Measurements from ENCODE around the gene GABRG3.

The GABRG3 gene

DNA sequence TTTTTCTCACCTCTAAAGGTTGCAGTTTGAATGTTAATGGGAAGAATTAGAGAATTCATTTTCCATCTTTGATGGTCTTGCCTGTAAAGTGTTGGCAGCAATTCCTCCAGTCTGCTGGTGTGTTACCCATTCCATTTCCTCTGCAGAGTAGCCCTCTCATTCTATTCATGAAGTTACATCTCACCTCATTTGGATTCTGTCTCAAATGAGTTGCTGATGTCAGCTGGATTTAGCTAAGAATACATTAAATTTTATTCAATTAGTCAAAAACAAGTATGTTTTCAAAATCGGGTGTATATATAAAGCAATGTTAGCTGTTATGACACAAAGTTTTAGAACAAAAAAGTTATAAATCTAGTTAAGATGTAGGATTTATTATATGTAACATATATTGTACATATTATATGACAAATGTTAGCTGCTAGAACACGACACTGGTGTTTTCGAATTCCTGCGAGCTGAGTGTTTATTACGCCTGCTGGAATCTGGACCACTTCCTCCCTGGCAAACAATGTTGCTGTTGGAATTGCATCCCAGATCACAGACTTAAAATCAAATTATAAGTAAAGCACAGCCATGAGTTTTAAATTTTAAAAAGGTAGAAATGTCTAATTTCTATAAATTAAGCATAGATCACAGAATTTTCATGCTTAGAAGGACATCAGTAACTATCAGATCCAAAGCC, 611.9 kb downstream of the GABRG3 start:
- ChIA-PET CTCF (interaction anchor here (0.7 kb wide), 1 partner anchor 677 kb away, joined by 3 read pairs; no protein-coding TSS in a partner anchor), POLR2A (no interaction called here)
- Histone ChIP-seq H3K36me3 (ENCODE audit: control insufficient read depth in 2 of 2, insufficient read depth in 1 of 2, low read length in 2 of 2) (no peaks in the 10 kb centered on the region), H3K27ac (ENCODE audit: extremely low read depth, low read depth, low read length) (no peak overlapping the region), H3K4me1 (ENCODE audit: control insufficient read depth, insufficient read depth, low read length) (no peaks in the 10 kb centered on the region), H3K4me3 (ENCODE audit: low read depth, low read length) (no peak overlapping the region), H3K9me3 (ENCODE audit: control insufficient read depth, insufficient read depth, low read depth, low read length) (no peaks in the 10 kb centered on the region)
- TF ChIP-seq ZNF843 (tag by site-specific recombination; IDR thresholded peaks at IDR 0.05), result no peak
- TF ChIP-seq, protein P1, sequence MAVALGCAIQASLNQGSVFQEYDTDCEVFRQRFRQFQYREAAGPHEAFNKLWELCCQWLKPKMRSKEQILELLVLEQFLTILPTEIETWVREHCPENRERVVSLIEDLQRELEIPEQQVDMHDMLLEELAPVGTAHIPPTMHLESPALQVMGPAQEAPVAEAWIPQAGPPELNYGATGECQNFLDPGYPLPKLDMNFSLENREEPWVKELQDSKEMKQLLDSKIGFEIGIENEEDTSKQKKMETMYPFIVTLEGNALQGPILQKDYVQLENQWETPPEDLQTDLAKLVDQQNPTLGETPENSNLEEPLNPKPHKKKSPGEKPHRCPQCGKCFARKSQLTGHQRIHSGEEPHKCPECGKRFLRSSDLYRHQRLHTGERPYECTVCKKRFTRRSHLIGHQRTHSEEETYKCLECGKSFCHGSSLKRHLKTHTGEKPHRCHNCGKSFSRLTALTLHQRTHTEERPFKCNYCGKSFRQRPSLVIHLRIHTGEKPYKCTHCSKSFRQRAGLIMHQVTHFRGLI (tag by site-specific recombination; IDR thresholded peaks at IDR 0.05), result no peak

DNA sequence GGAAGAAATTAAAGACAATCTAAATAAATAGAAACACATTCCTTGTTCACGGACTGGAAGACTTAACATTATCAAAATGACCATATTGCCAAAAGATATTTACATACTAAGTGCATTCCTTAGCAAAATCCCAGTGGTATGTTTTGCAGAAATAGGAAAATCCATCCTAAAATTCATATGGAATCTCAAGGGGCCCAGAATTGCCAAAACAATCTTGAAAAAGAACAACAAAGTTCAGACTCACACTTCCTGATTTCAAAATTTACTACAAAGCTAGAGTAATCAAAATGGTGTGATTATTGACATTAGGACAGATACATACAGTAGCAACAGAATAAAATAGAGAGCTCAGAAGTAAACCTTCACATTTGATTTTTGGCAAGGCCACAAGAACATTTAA, 612.7 kb downstream of the GABRG3 start:
- H3K4me1 ChIP-seq (ENCODE audit: control insufficient read depth, insufficient read depth, low read length), result no peaks in the 10 kb centered on the region
- TF ChIP-seq ZNF404 (tag by site-specific recombination; IDR thresholded peaks at IDR 0.05) (no peak), KLF9 (tag by site-specific recombination; IDR thresholded peaks at IDR 0.05; ENCODE audit: low read depth) (no peak), HOXC10 (CRISPR knock-in tag; IDR thresholded peaks at IDR 0.05) (no peak)
- TF ChIP-seq, protein P2, sequence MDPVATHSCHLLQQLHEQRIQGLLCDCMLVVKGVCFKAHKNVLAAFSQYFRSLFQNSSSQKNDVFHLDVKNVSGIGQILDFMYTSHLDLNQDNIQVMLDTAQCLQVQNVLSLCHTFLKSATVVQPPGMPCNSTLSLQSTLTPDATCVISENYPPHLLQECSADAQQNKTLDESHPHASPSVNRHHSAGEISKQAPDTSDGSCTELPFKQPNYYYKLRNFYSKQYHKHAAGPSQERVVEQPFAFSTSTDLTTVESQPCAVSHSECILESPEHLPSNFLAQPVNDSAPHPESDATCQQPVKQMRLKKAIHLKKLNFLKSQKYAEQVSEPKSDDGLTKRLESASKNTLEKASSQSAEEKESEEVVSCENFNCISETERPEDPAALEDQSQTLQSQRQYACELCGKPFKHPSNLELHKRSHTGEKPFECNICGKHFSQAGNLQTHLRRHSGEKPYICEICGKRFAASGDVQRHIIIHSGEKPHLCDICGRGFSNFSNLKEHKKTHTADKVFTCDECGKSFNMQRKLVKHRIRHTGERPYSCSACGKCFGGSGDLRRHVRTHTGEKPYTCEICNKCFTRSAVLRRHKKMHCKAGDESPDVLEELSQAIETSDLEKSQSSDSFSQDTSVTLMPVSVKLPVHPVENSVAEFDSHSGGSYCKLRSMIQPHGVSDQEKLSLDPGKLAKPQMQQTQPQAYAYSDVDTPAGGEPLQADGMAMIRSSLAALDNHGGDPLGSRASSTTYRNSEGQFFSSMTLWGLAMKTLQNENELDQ (tag by site-specific recombination; IDR thresholded peaks at IDR 0.05; ENCODE audit: low read depth), result no peak
- no peaks in the 10 kb centered on the region for H3K9me3 ChIP-seq (ENCODE audit: control insufficient read depth, insufficient read depth, low read depth, low read length)
- no peak overlapping the region for H3K27ac ChIP-seq (ENCODE audit: extremely low read depth, low read depth, low read length)
- CTCF ChIA-PET, result interaction anchor here (0.7 kb wide), 1 partner anchor 677 kb away, joined by 3 read pairs; no protein-coding TSS in a partner anchor
- H3K36me3 ChIP-seq (ENCODE audit: control insufficient read depth in 2 of 2, insufficient read depth in 1 of 2, low read length in 2 of 2), result no peaks in the 10 kb centered on the region
- no peak overlapping the region for H3K4me3 ChIP-seq (ENCODE audit: low read depth, low read length)
- POLR2A ChIA-PET, result no interaction called here

DNA sequence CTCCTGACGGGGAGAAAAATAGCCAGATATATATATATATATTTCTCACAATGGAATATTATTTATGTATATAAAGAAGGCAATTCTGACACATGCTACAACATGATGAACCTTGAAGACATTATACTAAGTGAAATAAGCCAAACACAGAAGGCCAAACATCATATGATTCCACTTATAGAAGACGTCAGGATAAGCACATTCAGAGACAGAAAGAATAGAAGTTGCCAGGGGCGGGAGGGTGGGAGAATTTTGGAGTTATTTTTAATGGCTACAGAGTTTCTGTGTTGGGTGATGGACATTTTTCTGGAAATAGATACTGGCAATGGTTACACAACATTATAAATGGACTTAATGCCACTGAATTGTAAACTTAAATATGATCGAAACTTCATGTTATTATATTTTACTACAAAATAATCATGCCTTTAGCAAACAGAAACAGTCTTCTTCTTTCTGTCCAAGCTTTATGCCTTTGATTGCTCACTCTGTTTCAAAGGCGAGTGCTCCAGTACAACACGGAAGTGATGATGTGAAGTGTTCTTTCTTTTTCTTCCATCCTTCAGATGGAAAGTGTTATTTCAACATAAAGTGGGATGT, 614.2 kb downstream of the GABRG3 start:
- Histone ChIP-seq H3K4me3 (ENCODE audit: low read depth, low read length) (no peak overlapping the region), H3K9me3 (ENCODE audit: control insufficient read depth, insufficient read depth, low read depth, low read length) (no peaks in the 10 kb centered on the region), H3K27ac (ENCODE audit: extremely low read depth, low read depth, low read length) (no peak overlapping the region), H3K4me1 (ENCODE audit: control insufficient read depth, insufficient read depth, low read length) (no peaks in the 10 kb centered on the region), H3K36me3 (ENCODE audit: control insufficient read depth in 2 of 2, insufficient read depth in 1 of 2, low read length in 2 of 2) (no peaks in the 10 kb centered on the region)
- ChIA-PET CTCF (no interaction called here), POLR2A (no interaction called here)
- TF ChIP-seq PRDM1 (tag by site-specific recombination; IDR thresholded peaks at IDR 0.05) (no peak), ZBTB20 (tag by site-specific recombination; IDR thresholded peaks at IDR 0.05) (no peak), MZF1 (tag by site-specific recombination; IDR thresholded peaks at IDR 0.05; ENCODE audit: borderline replicate concordance) (no peak), MEIS1 (CRISPR knock-in tag; IDR thresholded peaks at IDR 0.05; ENCODE audit: borderline replicate concordance) (no peak)
- TF ChIP-seq, protein P3, sequence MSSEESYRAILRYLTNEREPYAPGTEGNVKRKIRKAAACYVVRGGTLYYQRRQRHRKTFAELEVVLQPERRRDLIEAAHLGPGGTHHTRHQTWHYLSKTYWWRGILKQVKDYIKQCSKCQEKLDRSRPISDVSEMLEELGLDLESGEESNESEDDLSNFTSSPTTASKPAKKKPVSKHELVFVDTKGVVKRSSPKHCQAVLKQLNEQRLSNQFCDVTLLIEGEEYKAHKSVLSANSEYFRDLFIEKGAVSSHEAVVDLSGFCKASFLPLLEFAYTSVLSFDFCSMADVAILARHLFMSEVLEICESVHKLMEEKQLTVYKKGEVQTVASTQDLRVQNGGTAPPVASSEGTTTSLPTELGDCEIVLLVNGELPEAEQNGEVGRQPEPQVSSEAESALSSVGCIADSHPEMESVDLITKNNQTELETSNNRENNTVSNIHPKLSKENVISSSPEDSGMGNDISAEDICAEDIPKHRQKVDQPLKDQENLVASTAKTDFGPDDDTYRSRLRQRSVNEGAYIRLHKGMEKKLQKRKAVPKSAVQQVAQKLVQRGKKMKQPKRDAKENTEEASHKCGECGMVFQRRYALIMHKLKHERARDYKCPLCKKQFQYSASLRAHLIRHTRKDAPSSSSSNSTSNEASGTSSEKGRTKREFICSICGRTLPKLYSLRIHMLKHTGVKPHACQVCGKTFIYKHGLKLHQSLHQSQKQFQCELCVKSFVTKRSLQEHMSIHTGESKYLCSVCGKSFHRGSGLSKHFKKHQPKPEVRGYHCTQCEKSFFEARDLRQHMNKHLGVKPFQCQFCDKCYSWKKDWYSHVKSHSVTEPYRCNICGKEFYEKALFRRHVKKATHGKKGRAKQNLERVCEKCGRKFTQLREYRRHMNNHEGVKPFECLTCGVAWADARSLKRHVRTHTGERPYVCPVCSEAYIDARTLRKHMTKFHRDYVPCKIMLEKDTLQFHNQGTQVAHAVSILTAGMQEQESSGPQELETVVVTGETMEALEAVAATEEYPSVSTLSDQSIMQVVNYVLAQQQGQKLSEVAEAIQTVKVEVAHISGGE (tag by site-specific recombination; conservative IDR thresholded peaks at IDR 0.05; ENCODE audit: low read depth), result no peak
- TF ChIP-seq, protein P4, sequence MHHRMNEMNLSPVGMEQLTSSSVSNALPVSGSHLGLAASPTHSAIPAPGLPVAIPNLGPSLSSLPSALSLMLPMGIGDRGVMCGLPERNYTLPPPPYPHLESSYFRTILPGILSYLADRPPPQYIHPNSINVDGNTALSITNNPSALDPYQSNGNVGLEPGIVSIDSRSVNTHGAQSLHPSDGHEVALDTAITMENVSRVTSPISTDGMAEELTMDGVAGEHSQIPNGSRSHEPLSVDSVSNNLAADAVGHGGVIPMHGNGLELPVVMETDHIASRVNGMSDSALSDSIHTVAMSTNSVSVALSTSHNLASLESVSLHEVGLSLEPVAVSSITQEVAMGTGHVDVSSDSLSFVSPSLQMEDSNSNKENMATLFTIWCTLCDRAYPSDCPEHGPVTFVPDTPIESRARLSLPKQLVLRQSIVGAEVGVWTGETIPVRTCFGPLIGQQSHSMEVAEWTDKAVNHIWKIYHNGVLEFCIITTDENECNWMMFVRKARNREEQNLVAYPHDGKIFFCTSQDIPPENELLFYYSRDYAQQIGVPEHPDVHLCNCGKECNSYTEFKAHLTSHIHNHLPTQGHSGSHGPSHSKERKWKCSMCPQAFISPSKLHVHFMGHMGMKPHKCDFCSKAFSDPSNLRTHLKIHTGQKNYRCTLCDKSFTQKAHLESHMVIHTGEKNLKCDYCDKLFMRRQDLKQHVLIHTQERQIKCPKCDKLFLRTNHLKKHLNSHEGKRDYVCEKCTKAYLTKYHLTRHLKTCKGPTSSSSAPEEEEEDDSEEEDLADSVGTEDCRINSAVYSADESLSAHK (tag by site-specific recombination; IDR thresholded peaks at IDR 0.05), result no peak
- TF ChIP-seq, protein P5, sequence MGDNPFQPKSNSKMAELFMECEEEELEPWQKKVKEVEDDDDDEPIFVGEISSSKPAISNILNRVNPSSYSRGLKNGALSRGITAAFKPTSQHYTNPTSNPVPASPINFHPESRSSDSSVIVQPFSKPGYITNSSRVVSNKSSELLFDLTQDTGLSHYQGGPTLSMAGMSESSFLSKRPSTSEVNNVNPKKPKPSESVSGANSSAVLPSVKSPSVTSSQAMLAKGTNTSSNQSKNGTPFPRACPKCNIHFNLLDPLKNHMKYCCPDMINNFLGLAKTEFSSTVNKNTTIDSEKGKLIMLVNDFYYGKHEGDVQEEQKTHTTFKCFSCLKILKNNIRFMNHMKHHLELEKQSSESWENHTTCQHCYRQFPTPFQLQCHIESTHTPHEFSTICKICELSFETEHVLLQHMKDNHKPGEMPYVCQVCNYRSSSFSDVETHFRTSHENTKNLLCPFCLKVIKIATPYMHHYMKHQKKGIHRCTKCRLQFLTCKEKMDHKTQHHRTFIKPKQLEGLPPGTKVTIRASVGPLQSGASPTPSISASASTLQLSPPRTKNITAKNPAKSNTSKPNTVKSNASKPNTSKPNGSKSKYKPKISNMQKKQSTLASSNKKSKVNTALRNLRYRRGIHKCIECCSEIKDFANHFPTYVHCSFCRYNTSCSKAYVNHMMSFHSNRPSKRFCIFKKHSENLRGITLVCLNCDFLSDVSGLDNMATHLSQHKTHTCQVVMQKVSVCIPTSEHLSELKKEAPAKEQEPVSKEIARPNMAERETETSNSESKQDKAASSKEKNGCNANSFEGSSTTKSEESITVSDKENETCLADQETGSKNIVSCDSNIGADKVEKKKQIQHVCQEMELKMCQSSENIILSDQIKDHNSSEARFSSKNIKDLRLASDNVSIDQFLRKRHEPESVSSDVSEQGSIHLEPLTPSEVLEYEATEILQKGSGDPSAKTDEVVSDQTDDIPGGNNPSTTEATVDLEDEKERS (tag by site-specific recombination; IDR thresholded peaks at IDR 0.05), result no peak
- TF ChIP-seq, protein P6, sequence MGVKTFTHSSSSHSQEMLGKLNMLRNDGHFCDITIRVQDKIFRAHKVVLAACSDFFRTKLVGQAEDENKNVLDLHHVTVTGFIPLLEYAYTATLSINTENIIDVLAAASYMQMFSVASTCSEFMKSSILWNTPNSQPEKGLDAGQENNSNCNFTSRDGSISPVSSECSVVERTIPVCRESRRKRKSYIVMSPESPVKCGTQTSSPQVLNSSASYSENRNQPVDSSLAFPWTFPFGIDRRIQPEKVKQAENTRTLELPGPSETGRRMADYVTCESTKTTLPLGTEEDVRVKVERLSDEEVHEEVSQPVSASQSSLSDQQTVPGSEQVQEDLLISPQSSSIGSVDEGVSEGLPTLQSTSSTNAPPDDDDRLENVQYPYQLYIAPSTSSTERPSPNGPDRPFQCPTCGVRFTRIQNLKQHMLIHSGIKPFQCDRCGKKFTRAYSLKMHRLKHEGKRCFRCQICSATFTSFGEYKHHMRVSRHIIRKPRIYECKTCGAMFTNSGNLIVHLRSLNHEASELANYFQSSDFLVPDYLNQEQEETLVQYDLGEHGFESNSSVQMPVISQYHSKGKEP (tag by site-specific recombination; IDR thresholded peaks at IDR 0.05), result no peak
